H9 (cell line): Measurements from ENCODE around the gene ODAD4. TPM values are rescaled to one million over a fixed set of nuclear protein-coding genes. Genes with fewer than 3 reads are reported as not detected.

Source experiments
- DNase-seq: peaks from one replicate; pipeline ENCODE4 v3.0.0-alpha.2; 2017
- H2AFZ ChIP-seq: one replicate; pipeline ENCODE4 v1.6.1; 2013; ENCODE audit warnings: mild to moderate bottlenecking, low read length, control low read depth, moderate library complexity
- H2AK5ac ChIP-seq: 2 replicates; pipeline ENCODE4 v1.6.1; 2013; ENCODE audit warnings: low read length, control low read depth, mixed read lengths; ENCODE audit not compliant: insufficient read length
- H2BK120ac ChIP-seq: one replicate; pipeline ENCODE4 v1.6.1; 2013; ENCODE audit warnings: low read depth, mild to moderate bottlenecking, low read length, control low read depth, inconsistent platforms; ENCODE audit not compliant: poor library complexity, severe bottlenecking
- H2BK12ac ChIP-seq: 2 replicates; pipeline ENCODE4 v1.6.1; 2013; ENCODE audit warnings: low read length, control low read depth, mixed read lengths, low read depth; ENCODE audit not compliant: insufficient read length
- H2BK15ac ChIP-seq: 2 replicates; pipeline ENCODE4 v1.6.1; 2013; ENCODE audit warnings: low read depth, low read length, control low read depth
- H2BK20ac ChIP-seq: one replicate; pipeline ENCODE4 v1.6.1; 2013; ENCODE audit warnings: low read depth, mild to moderate bottlenecking, low read length, control low read depth, inconsistent platforms; ENCODE audit not compliant: poor library complexity, severe bottlenecking
- H2BK5ac ChIP-seq: 2 replicates; pipeline ENCODE4 v1.6.1; 2013; ENCODE audit warnings: low read length, control low read depth, mixed read lengths; ENCODE audit not compliant: insufficient read length
- H3K14ac ChIP-seq: 2 replicates; pipeline ENCODE4 v1.6.1; 2013; ENCODE audit warnings: low read length, control low read depth; ENCODE audit not compliant: insufficient read depth
- H3K18ac ChIP-seq: 2 replicates; pipeline ENCODE4 v1.6.1; 2013; ENCODE audit warnings: low read depth, mild to moderate bottlenecking, mixed read lengths, low read length, control low read depth; ENCODE audit not compliant: insufficient read length
- H3K23ac ChIP-seq: 2 replicates; pipeline ENCODE4 v1.6.1; 2013; ENCODE audit warnings: low read length, control low read depth, mixed read lengths, low read depth; ENCODE audit not compliant: insufficient read length
- H3K23me2 ChIP-seq: 2 replicates; pipeline ENCODE4 v1.6.1; 2013; ENCODE audit warnings: low read depth, mild to moderate bottlenecking, mixed read lengths, low read length, control low read depth; ENCODE audit not compliant: insufficient read length, poor library complexity, severe bottlenecking
- H3K27ac ChIP-seq: 2 replicates; pipeline ENCODE4 v1.5.1; 2013; ENCODE audit warnings: low read length, control low read depth, mixed read lengths, low read depth; ENCODE audit not compliant: insufficient read length
- H3K27me3 ChIP-seq: 2 replicates; pipeline ENCODE4 v1.6.1; 2013; ENCODE audit warnings: low read length, control low read depth, inconsistent platforms; ENCODE audit not compliant: insufficient read depth
- H3K4ac ChIP-seq: 2 replicates; pipeline ENCODE4 v1.6.1; 2013; ENCODE audit warnings: low read depth, mild to moderate bottlenecking, control low read depth, inconsistent platforms, low read length, moderate library complexity
- H3K4me1 ChIP-seq: 2 replicates; pipeline ENCODE4 v1.6.1; 2013; ENCODE audit warnings: low read length, control low read depth, inconsistent platforms; ENCODE audit not compliant: insufficient read depth
- H3K4me2 ChIP-seq: 2 replicates; pipeline ENCODE4 v1.6.1; 2013; ENCODE audit warnings: low read length, control low read depth, mixed read lengths; ENCODE audit not compliant: insufficient read length, insufficient read depth
- H3K56ac ChIP-seq: 2 replicates; pipeline ENCODE4 v1.6.1; 2013; ENCODE audit warnings: low read depth, mild to moderate bottlenecking, mixed read lengths, low read length, control low read depth; ENCODE audit not compliant: insufficient read length
- H3K79me1 ChIP-seq: 2 replicates; pipeline ENCODE4 v1.6.1; 2013; ENCODE audit warnings: low read depth, mild to moderate bottlenecking, moderate library complexity, low read length, control low read depth, inconsistent platforms; ENCODE audit not compliant: insufficient read depth, poor library complexity, severe bottlenecking
- H3K79me2 ChIP-seq: 2 replicates; pipeline ENCODE4 v1.6.1; 2013; ENCODE audit warnings: low read length, control low read depth, inconsistent platforms; ENCODE audit not compliant: insufficient read depth
- H3K9ac ChIP-seq: 2 replicates; pipeline ENCODE4 v1.6.1; 2013; ENCODE audit warnings: low read length, control low read depth, mixed read lengths; ENCODE audit not compliant: insufficient read length; ENCODE audit errors: extremely low read depth
- H3K9me3 ChIP-seq: one replicate; pipeline ENCODE4 v1.6.1; 2013; ENCODE audit warnings: low read depth, low read length, inconsistent platforms; ENCODE audit not compliant: control insufficient read depth
- H3T11ph ChIP-seq: one replicate; pipeline ENCODE4 v1.6.1; 2013; ENCODE audit warnings: mild to moderate bottlenecking, low read length, control low read depth, inconsistent platforms
- H4K20me1 ChIP-seq: one replicate; pipeline ENCODE4 v1.6.1; 2013; ENCODE audit not compliant: control insufficient read depth, insufficient read length, insufficient read depth
- H4K5ac ChIP-seq: 2 replicates; pipeline ENCODE4 v1.6.1; 2013; ENCODE audit warnings: low read depth, mild to moderate bottlenecking, mixed read lengths, low read length, control low read depth; ENCODE audit not compliant: insufficient read length
- H4K8ac ChIP-seq: replicated peaks from 2 replicates; pipeline ENCODE4 v1.6.1; 2013; ENCODE audit warnings: low read length, control low read depth, mixed read lengths, low read depth; ENCODE audit not compliant: insufficient read length
- H4K91ac ChIP-seq: 2 replicates; pipeline ENCODE4 v1.6.1; 2013; ENCODE audit warnings: low read depth, mild to moderate bottlenecking, moderate library complexity, mixed read lengths, low read length, control low read depth; ENCODE audit not compliant: insufficient read length
- H3K27ac Mint-ChIP-seq, 3 experiments: 2 replicates in 2 of 3; 3 replicates in 1 of 3; pipeline ENCODE4 v1.8.0; 2020 to 2021; ENCODE audit warnings: mixed read lengths in 3 of 3, mild to moderate bottlenecking in 1 of 3, moderate library complexity in 1 of 3
- H3K27me3 Mint-ChIP-seq: 2 replicates; pipeline ENCODE4 v1.8.0; 2021; ENCODE audit warnings: low read depth, mild to moderate bottlenecking, moderate library complexity, mixed read lengths
- H3K36me3 Mint-ChIP-seq, 3 experiments: 2 replicates in 2 of 3; 3 replicates in 1 of 3; pipeline ENCODE4 v1.8.0; 2020 to 2021; ENCODE audit warnings: low read depth in 3 of 3, mixed read lengths in 3 of 3; ENCODE audit not compliant: insufficient read depth in 1 of 3
- H3K4me1 Mint-ChIP-seq, 2 experiments: 2 replicates each; pipeline ENCODE4 v1.8.0; 2020; ENCODE audit warnings: mixed read lengths in 2 of 2
- H3K4me3 Mint-ChIP-seq, 2 experiments: 2 replicates in 1 of 2; 3 replicates in 1 of 2; pipeline ENCODE4 v1.8.0; 2020 to 2021; ENCODE audit warnings: mild to moderate bottlenecking in 2 of 2, mixed read lengths in 2 of 2, moderate library complexity in 1 of 2
- H3K9me3 Mint-ChIP-seq, 2 experiments: 2 replicates in 1 of 2; 3 replicates in 1 of 2; pipeline ENCODE4 v1.8.0; 2020; ENCODE audit warnings: mild to moderate bottlenecking in 2 of 2, mixed read lengths in 2 of 2, moderate library complexity in 1 of 2
- CTCF ChIP-seq: fragments of 200-600 bp; sonication (generic); conservative IDR thresholded peaks from 3 replicates; pipeline ENCODE4 v1.8.0; 2021; ENCODE audit warnings: antibody characterized with exemption, mild to moderate bottlenecking
- WGBS: extraction: QIAGEN DNeasy Blood & Tissue Kit; methylation state at CpG from one replicate; pipeline ENCODE4 v1.1.7; 2013; ENCODE audit warnings: missing lambda C conversion rate, low lambda C conversion rate, mixed read lengths; ENCODE audit not compliant: insufficient read length; ENCODE audit errors: extremely low coverage; 5-methylcytosine and 5-hydroxymethylcytosine counted together
- total RNA-seq: library from RNA; stranded (reverse); gene quantifications from 2 replicates; pipeline ENCODE4 v1.2.1, GENCODE V29; 2021

The ODAD4 gene
- total RNA-seq, 1 experiment from 2014 or later = 2.1 TPM

- Histone ChIP-seq H3K23me2 (no peaks in the 10 kb centered on the region), H4K20me1 (no peaks in the 10 kb centered on the region), H3K9me3 (no peaks in the 10 kb centered on the region), H3K18ac (no peak overlapping the region), H4K91ac (no peak overlapping the region), H3K23ac (no peak overlapping the region), H2BK5ac (no peak overlapping the region), H2AFZ (no peak overlapping the region), H3K9ac (no peak overlapping the region), H2BK20ac (no peak overlapping the region), H2BK120ac (no peak overlapping the region), H3K56ac (no peak overlapping the region), H3K14ac (no peak overlapping the region), H3K79me1 (no peaks in the 10 kb centered on the region), H3K4ac (no peak overlapping the region), H2BK15ac (no peak overlapping the region), H3K27ac (no peak overlapping the region), H2BK12ac (no peak overlapping the region), H3K4me2 (no peak overlapping the region), H4K8ac (no peak overlapping the region), H3K4me1 (no peaks in the 10 kb centered on the region), H3K79me2 (no peaks in the 10 kb centered on the region), H2AK5ac (no peak overlapping the region), H3K27me3 (no peaks in the 10 kb centered on the region), H3T11ph (no peak overlapping the region), H4K5ac (no peak overlapping the region)
- peaks cover 32 to 82% (median 82%) of the 10 kb centered on the region in 3 experiments for H3K36me3 Mint-ChIP-seq
- no peaks in the 10 kb centered on the region for H3K4me1 Mint-ChIP-seq
- H3K27ac Mint-ChIP-seq = no peak overlapping the region
- H3K9me3 Mint-ChIP-seq = no peaks in the 10 kb centered on the region
- no peak for TF ChIP-seq CTCF
- DNase-seq = no peak
- H3K4me3 Mint-ChIP-seq = no peak overlapping the region
- no CpG with 5 or more reads among the region's 5 CpGs for WGBS
- no peaks in the 10 kb centered on the region for H3K27me3 Mint-ChIP-seq
These were observed 44.2 kb downstream of the ODAD4 start for GRCh38 chr17:41974658-41975057.
